Endothelial cell of umbilical vein (primary cell): ENCODE data around the gene PACSIN2. TPM values are rescaled to one million over a fixed set of nuclear protein-coding genes. Genes with fewer than 3 reads are reported as not detected.

Experiments
- BruUV-seq: library from RNA; stranded (reverse); fragments of 400-500 nt; replicated peaks from 2 replicates; lab custom pipeline; 2021; lab: Mats Ljungman, UMichigan
- CTCF ChIA-PET: fragments of 300-600, 350-600 bp; sonication (Branson Sonifier 250); formaldehyde crosslinking; loops from one replicate; lab custom pipeline; 2021; ENCODE audit warnings: antibody characterized with exemption, inconsistent platforms; lab: Charles Lee
- POLR2A ChIA-PET: fragments of 300-600, 350-600 bp; sonication (Branson Sonifier 250); formaldehyde crosslinking; loops from one replicate; lab custom pipeline; 2021; ENCODE audit warnings: antibody characterized with exemption, inconsistent platforms; lab: Charles Lee
- DNase-seq: peaks from one replicate; pipeline ENCODE4 v3.0.0-alpha.2; 2011; ENCODE audit warnings: low read depth, low spot score
- FAIRE-seq: peaks from 2 replicates; lab custom pipeline; 2011; peaks lifted over from hg19 to GRCh38; lab: Jason Lieb, UNC
- H2AFZ ChIP-seq: 2 replicates; pipeline ENCODE4 v1.6.0; 2012; ENCODE audit warnings: low read depth, low read length, control low read depth, inconsistent platforms
- H3K27ac ChIP-seq: 2 replicates; pipeline ENCODE4 v1.5.1; 2011; ENCODE audit warnings: low read depth, mild to moderate bottlenecking, control low read depth, low read length, moderate library complexity; ENCODE audit not compliant: insufficient read depth
- H3K27me3 ChIP-seq, 2 experiments: 2 replicates each; pipeline versions ENCODE4 v1.6.0 to v1.6.1; 2011; ENCODE audit warnings: low read length in 2 of 2, mixed read lengths in 1 of 2; ENCODE audit not compliant: control insufficient read depth in 2 of 2, insufficient read depth in 2 of 2
- H3K36me3 ChIP-seq, 2 experiments: 2 replicates in 1 of 2; 3 replicates in 1 of 2; pipeline ENCODE4 v1.5.1; 2011; ENCODE audit warnings: low read length in 2 of 2, mild to moderate bottlenecking in 1 of 2, moderate library complexity in 1 of 2; ENCODE audit not compliant: control insufficient read depth in 2 of 2, insufficient read depth in 2 of 2; ENCODE audit errors: extremely low read depth in 1 of 2
- H3K4me1 ChIP-seq: 3 replicates; pipeline ENCODE4 v1.5.1; 2011; ENCODE audit warnings: mild to moderate bottlenecking, low read length; ENCODE audit not compliant: control insufficient read depth, insufficient read depth; ENCODE audit errors: extremely low read depth
- H3K4me2 ChIP-seq: 2 replicates; pipeline ENCODE4 v1.6.1; 2011; ENCODE audit warnings: low read length, control low read depth, mixed read lengths; ENCODE audit not compliant: insufficient read depth
- H3K4me3 ChIP-seq, 3 experiments: fragments of 200-600 bp in 1 of 3; sonication (generic), shearing (Covaris generic) in 1 of 3; replicated peaks in 1 of 3; 2 replicates each; pipeline ENCODE4 v1.5.1; 2011 to 2016; ENCODE audit warnings: control low read depth in 3 of 3, low read length in 3 of 3, mild to moderate bottlenecking in 2 of 3, inconsistent platforms in 1 of 3, low read depth in 1 of 3, moderate library complexity in 1 of 3; ENCODE audit not compliant: insufficient read depth in 1 of 3
- H3K79me2 ChIP-seq: 2 replicates; pipeline ENCODE4 v1.6.0; 2012; ENCODE audit warnings: low read length, inconsistent platforms; ENCODE audit not compliant: control insufficient read depth, insufficient read depth
- H3K9ac ChIP-seq: replicated peaks from 2 replicates; pipeline ENCODE3; 2011; ENCODE audit warnings: low read length, control low read depth; ENCODE audit not compliant: insufficient read depth; ENCODE audit errors: extremely low read depth
- H3K9me1 ChIP-seq: replicated peaks from 3 replicates; pipeline ENCODE4 v1.6.0; 2011; ENCODE audit warnings: mild to moderate bottlenecking, low read length; ENCODE audit not compliant: control insufficient read depth, insufficient read depth; ENCODE audit errors: extremely low read depth
- H3K9me3 ChIP-seq: replicated peaks from 2 replicates; pipeline ENCODE4 v1.5.1; 2012; ENCODE audit warnings: low read length, inconsistent platforms; ENCODE audit not compliant: control insufficient read depth, insufficient read depth
- H4K20me1 ChIP-seq: replicated peaks from 2 replicates; pipeline ENCODE3; 2011; ENCODE audit warnings: mild to moderate bottlenecking, low read length; ENCODE audit not compliant: control insufficient read depth, insufficient read depth; ENCODE audit errors: extremely low read depth
- CTCF ChIP-seq, 2 donors: IDR thresholded peaks; 1 replicate in 1 of 2; 2 replicates in 1 of 2; pipeline ENCODE4 v1.5.1; 2011; ENCODE audit warnings: low read length in 2 of 2, mild to moderate bottlenecking in 2 of 2, moderate library complexity in 2 of 2, control low read depth in 1 of 2, inconsistent platforms in 1 of 2, low read depth in 1 of 2; ENCODE audit not compliant: insufficient read depth in 1 of 2; ENCODE audit errors: extremely low read depth in 1 of 2
- EZH2 ChIP-seq: IDR thresholded peaks from 2 replicates; pipeline ENCODE4 v1.6.1; 2012; ENCODE audit warnings: borderline replicate concordance, low read depth, mild to moderate bottlenecking, moderate library complexity, low read length, inconsistent platforms; ENCODE audit not compliant: severe bottlenecking
- FOS ChIP-seq: IDR thresholded peaks from 2 replicates; pipeline ENCODE4 v1.6.1; 2011; ENCODE audit warnings: mild to moderate bottlenecking, low read length, moderate library complexity, borderline replicate concordance; ENCODE audit not compliant: insufficient read depth
- GATA2 ChIP-seq: IDR thresholded peaks from 2 replicates; pipeline ENCODE4 v1.7.0; 2011; ENCODE audit warnings: low read depth, mild to moderate bottlenecking, moderate library complexity, mixed read lengths, low read length; ENCODE audit not compliant: insufficient read length, insufficient read depth
- JUN ChIP-seq: IDR thresholded peaks from 2 replicates; pipeline ENCODE4 v1.6.1; 2011; ENCODE audit warnings: borderline replicate concordance, low read depth; ENCODE audit not compliant: insufficient read length, insufficient read depth
- MAX ChIP-seq: IDR thresholded peaks from 2 replicates; pipeline ENCODE4 v1.6.1; 2011; ENCODE audit not compliant: insufficient read depth, insufficient read length
- MYC ChIP-seq: IDR thresholded peaks from one replicate; pipeline ENCODE4 v1.6.1; 2011; ENCODE audit warnings: mild to moderate bottlenecking, low read depth, low read length
- POLR2A ChIP-seq: IDR thresholded peaks from 2 replicates; pipeline ENCODE4 v1.6.1; 2012; ENCODE audit warnings: low read depth, mild to moderate bottlenecking, control low read depth, low read length
- POLR2AphosphoS5 ChIP-seq: IDR thresholded peaks from 2 replicates; pipeline ENCODE4 v1.6.1; 2012; ENCODE audit warnings: low read depth, mild to moderate bottlenecking, control low read depth, low read length, moderate library complexity; ENCODE audit not compliant: insufficient read depth
- dilution Hi-C: fragments of 300-500 bp; cut with MboI; formaldehyde crosslinking; loops from one replicate; pipeline ENCODE4 v1.15.0; 2019; ENCODE audit warnings: low sequenced_read_pairs; ENCODE audit not compliant: extremely low pct_ligation_motif_present
- intact Hi-C: fragments of 100-400 bp; cut with micrococcal nuclease; formaldehyde crosslinking; loops from one replicate; pipeline ENCODE4 v1.10.0; 2022
- polyA plus RNA-seq, 4 experiments: library from polyadenylated mRNA; depleted of rRNA in 3 of 4; stranded (reverse) in 3 of 4; unstranded in 1 of 4; fragments of >200 nt; gene quantifications; 2 replicates each; pipeline versions ENCODE4 v1.2.1 to v1.2.3, GENCODE V29; 2011 to 2012; ENCODE audit warnings: missing spikeins in 1 of 4
- total RNA-seq: library from RNA; stranded (reverse); gene quantifications from 2 replicates; pipeline ENCODE4 v1.2.3, GENCODE V29; 2021

The PACSIN2 gene
- total and polyA plus RNA-seq, 2 donors (not counting 3 experiments of a cell fraction or from before 2014, with no cell fraction given): 46.2 to 64.5 TPM

- POLR2A ChIA-PET: no interaction called here
These were observed 95.8 kb downstream of the PACSIN2 start for GRCh38 chr22:42919199-42919598.

More at GRCh38 chr22:42919199-42919598, 95.8 kb downstream of the PACSIN2 start:
- Histone ChIP-seq H3K9me1 (no peaks in the 10 kb centered on the region), H2AFZ (no peak overlapping the region), H3K27me3 (no peaks in the 10 kb centered on the region), H3K27ac (no peak overlapping the region), H3K4me1 (peaks cover 14% of the 10 kb centered on the region), H3K9ac (no peak overlapping the region), H4K20me1 (no peaks in the 10 kb centered on the region), H3K79me2 (peaks cover 20% of the 10 kb centered on the region), H3K4me3 (no peak overlapping the region), H3K4me2 (no peak overlapping the region), H3K9me3 (no peaks in the 10 kb centered on the region), H3K36me3 (no peaks in the 10 kb centered on the region)
- TF ChIP-seq POLR2A: no peak
- no peak for TF ChIP-seq JUN
- no peak for TF ChIP-seq MYC
- TF ChIP-seq FOS: no peak
- TF ChIP-seq MAX: no peak
- no peak for TF ChIP-seq EZH2
- TF ChIP-seq GATA2: no peak
- TF ChIP-seq POLR2AphosphoS5: no peak
- no peak for TF ChIP-seq CTCF (IDR thresholded peaks at IDR 0.05; ENCODE audit: extremely low read depth in 1 of 2, insufficient read depth in 1 of 2, low read depth in 1 of 2, low read length in 2 of 2)
- FAIRE-seq: peak; percentile 50
- no TSS peak for BruUV-seq
- no peak for DNase-seq
- CTCF ChIA-PET: interaction anchor here (0.6 to 1.5 kb wide), 4 partner anchors 9 to 193 kb away, joined by 3 to 5 read pairs (median 4); no protein-coding TSS in a partner anchor
- intact Hi-C loops: no loop called here
- dilution Hi-C loops: no loop called here
